BE2C (cell line): Measurements from ENCODE around the gene SSNA1.

ENCODE experiments used
- DNase-seq: peaks from one replicate; pipeline ENCODE4 v3.0.0-alpha.2; 2020
- H3K27me3 ChIP-seq: fragments of 250-450 bp; sonication (Bioruptor Pico); 2 replicates; pipeline ENCODE4 v1.5.1; 2020; ENCODE audit warnings: mild to moderate bottlenecking
- H3K36me3 ChIP-seq: fragments of 250-450 bp; sonication (Bioruptor Pico); 2 replicates; pipeline ENCODE4 v1.5.1; 2020; ENCODE audit warnings: mild to moderate bottlenecking
- H3K4me1 ChIP-seq: fragments of 250-450 bp; sonication (Bioruptor Pico); 2 replicates; pipeline ENCODE4 v1.5.1; 2020
- H3K4me3 ChIP-seq: 2 replicates; pipeline ENCODE4 v1.5.1; 2011; ENCODE audit warnings: low read depth, low read length
- H3K9me3 ChIP-seq: fragments of 250-450 bp; sonication (Bioruptor Pico); 2 replicates; pipeline ENCODE4 v1.5.1; 2020
- TF ChIP-seq, protein P1 (sequence below): IDR thresholded peaks from 2 replicates; pipeline ENCODE4 v1.5.1; 2012; ENCODE audit warnings: mild to moderate bottlenecking, low read depth, low read length

SSNA1 gene

GRCh38 chr9:137201205-137201868, 12.9 kb downstream of the SSNA1 start:
- Histone ChIP-seq H3K4me3 (peak overlapping the region; percentile 74), H3K9me3 (no peaks in the 10 kb centered on the region), H3K36me3 (no peaks in the 10 kb centered on the region), H3K27me3 (no peaks in the 10 kb centered on the region), H3K4me1 (peaks cover 9% of the 10 kb centered on the region)
- DNase-seq: no peak
- TF ChIP-seq, protein P1, sequence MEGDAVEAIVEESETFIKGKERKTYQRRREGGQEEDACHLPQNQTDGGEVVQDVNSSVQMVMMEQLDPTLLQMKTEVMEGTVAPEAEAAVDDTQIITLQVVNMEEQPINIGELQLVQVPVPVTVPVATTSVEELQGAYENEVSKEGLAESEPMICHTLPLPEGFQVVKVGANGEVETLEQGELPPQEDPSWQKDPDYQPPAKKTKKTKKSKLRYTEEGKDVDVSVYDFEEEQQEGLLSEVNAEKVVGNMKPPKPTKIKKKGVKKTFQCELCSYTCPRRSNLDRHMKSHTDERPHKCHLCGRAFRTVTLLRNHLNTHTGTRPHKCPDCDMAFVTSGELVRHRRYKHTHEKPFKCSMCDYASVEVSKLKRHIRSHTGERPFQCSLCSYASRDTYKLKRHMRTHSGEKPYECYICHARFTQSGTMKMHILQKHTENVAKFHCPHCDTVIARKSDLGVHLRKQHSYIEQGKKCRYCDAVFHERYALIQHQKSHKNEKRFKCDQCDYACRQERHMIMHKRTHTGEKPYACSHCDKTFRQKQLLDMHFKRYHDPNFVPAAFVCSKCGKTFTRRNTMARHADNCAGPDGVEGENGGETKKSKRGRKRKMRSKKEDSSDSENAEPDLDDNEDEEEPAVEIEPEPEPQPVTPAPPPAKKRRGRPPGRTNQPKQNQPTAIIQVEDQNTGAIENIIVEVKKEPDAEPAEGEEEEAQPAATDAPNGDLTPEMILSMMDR: no peak

DNA sequence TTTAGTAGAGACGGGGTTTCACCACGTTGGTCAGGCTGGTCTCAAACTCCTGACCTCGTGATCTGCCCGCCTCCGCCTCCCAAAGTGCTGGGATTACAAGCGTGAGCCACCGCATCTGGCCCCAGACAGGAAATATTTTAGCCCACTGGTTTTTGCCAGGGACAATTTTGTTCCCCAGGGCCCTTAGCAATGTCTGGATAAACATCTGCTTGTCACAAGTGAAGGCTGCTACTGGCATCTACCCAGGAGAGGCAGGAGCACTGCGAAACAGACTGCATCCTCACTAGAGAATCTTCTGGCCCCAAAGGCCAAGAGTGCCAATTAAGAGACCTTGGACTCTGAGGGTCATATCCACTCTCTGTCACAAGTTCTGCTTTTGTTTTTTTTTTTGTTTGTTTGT, 14.5 kb downstream of the SSNA1 start:
- TF ChIP-seq, protein P1: no peak
- peak; percentile 80 for DNase-seq
- no peak overlapping the region for H3K4me3 ChIP-seq
- H3K27me3 ChIP-seq: no peaks in the 10 kb centered on the region
- peaks cover 9% of the 10 kb centered on the region for H3K4me1 ChIP-seq
- H3K9me3 ChIP-seq: no peaks in the 10 kb centered on the region
- no peaks in the 10 kb centered on the region for H3K36me3 ChIP-seq

DNA sequence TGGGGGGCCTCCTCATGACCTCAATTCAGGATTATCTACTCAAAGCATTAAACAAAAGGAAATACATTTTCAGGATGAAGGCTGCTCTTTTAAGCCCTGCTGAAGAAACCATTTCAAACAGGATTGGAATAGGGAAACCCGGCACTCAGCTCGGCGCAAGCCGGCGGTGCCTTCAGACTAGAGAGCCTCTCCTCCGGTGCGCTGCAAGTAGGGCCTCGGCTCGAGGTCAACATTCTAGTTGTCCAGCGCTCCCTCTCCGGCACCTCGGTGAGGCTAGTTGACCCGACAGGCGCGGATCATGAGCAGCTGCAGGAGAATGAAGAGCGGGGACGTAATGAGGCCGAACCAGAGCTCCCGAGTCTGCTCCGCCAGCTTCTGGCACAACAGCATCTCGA, 16.3 kb downstream of the SSNA1 start:
- no peaks in the 10 kb centered on the region for H3K27me3 ChIP-seq
- DNase-seq: no peak
- no peaks in the 10 kb centered on the region for H3K9me3 ChIP-seq
- peaks cover 6% of the 10 kb centered on the region for H3K4me1 ChIP-seq
- H3K36me3 ChIP-seq: no peaks in the 10 kb centered on the region
- H3K4me3 ChIP-seq: peak overlapping the region; percentile 98
- TF ChIP-seq, protein P1: no peak

- TF ChIP-seq, protein P1: no peak
- DNase-seq: peak; percentile 94
- Histone ChIP-seq H3K36me3 (no peaks in the 10 kb centered on the region), H3K27me3 (no peaks in the 10 kb centered on the region), H3K9me3 (no peaks in the 10 kb centered on the region), H3K4me1 (peaks cover 6% of the 10 kb centered on the region), H3K4me3 (peak within 1 kb of the TSS; percentile 98)
Measured at GRCh38 chr9:137205126-137206069, 16.9 kb downstream of the SSNA1 start, which contains the start of the genes NDOR1 and TMEM203. NDOR1 (plus strand) TSS chr9:137205700; CDS start chr9:137205778, 78 bp downstream. TMEM203 (minus strand) TSS chr9:137205648; CDS start chr9:137205414, 234 bp downstream.

GRCh38 chr9:137206602-137207001, 18.1 kb downstream of the SSNA1 start:
- peaks cover 4% of the 10 kb centered on the region for H3K4me1 ChIP-seq

More at GRCh38 chr9:137206602-137207001, 18.1 kb downstream of the SSNA1 start:
- DNase-seq: no peak
- no peaks in the 10 kb centered on the region for H3K36me3 ChIP-seq
- no peaks in the 10 kb centered on the region for H3K9me3 ChIP-seq
- TF ChIP-seq, protein P1: no peak
- no peaks in the 10 kb centered on the region for H3K27me3 ChIP-seq
- peak overlapping the region; percentile 98 for H3K4me3 ChIP-seq
